Measurements from ENCODE around the gene FGGY.

Gene FGGY

GRCh38 chr1:59315529-59316463 is 18.9 kb downstream of the FGGY start:
- ChIA-PET CTCF (no interaction called here), POLR2A (no interaction called here)
- no peaks in the 10 kb centered on the region for H3K9me3 ChIP-seq (ENCODE audit: control insufficient read depth, insufficient read depth, low read depth, low read length)
- peaks cover 3% of the 10 kb centered on the region; the same call in 1 of the 2 replicates for H3K4me1 ChIP-seq (ENCODE audit: control insufficient read depth, insufficient read depth, low read length)
- H3K36me3 ChIP-seq (ENCODE audit: control insufficient read depth in 2 of 2, insufficient read depth in 1 of 2, low read length in 2 of 2): no peaks in the 10 kb centered on the region
- no peak overlapping the region for H3K4me3 ChIP-seq (ENCODE audit: low read depth, low read length)
- H3K27ac ChIP-seq (ENCODE audit: extremely low read depth, low read depth, low read length): no peak overlapping the region
- TF ChIP-seq, protein P1, sequence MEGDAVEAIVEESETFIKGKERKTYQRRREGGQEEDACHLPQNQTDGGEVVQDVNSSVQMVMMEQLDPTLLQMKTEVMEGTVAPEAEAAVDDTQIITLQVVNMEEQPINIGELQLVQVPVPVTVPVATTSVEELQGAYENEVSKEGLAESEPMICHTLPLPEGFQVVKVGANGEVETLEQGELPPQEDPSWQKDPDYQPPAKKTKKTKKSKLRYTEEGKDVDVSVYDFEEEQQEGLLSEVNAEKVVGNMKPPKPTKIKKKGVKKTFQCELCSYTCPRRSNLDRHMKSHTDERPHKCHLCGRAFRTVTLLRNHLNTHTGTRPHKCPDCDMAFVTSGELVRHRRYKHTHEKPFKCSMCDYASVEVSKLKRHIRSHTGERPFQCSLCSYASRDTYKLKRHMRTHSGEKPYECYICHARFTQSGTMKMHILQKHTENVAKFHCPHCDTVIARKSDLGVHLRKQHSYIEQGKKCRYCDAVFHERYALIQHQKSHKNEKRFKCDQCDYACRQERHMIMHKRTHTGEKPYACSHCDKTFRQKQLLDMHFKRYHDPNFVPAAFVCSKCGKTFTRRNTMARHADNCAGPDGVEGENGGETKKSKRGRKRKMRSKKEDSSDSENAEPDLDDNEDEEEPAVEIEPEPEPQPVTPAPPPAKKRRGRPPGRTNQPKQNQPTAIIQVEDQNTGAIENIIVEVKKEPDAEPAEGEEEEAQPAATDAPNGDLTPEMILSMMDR (tag by site-specific recombination; IDR thresholded peaks at IDR 0.05): no peak
- TF ChIP-seq ZBTB49 (tag by site-specific recombination; IDR thresholded peaks at IDR 0.05; ENCODE audit: low read depth) (no peak), YY1 (tag by site-specific recombination; IDR thresholded peaks at IDR 0.05) (no peak), MZF1 (tag by site-specific recombination; IDR thresholded peaks at IDR 0.05; ENCODE audit: borderline replicate concordance) (no peak), ZNF16 (tag by site-specific recombination; IDR thresholded peaks at IDR 0.05; ENCODE audit: low read depth) (no peak), ZNF341 (tag by site-specific recombination; IDR thresholded peaks at IDR 0.05; ENCODE audit: low read depth) (no peak)

GRCh38 chr1:59316497-59317128 is 19.7 kb downstream of the FGGY start:
- H3K27ac ChIP-seq (ENCODE audit: extremely low read depth, low read depth, low read length): no peak overlapping the region
- POLR2A ChIA-PET: no interaction called here
- H3K36me3 ChIP-seq (ENCODE audit: control insufficient read depth in 2 of 2, insufficient read depth in 1 of 2, low read length in 2 of 2): no peaks in the 10 kb centered on the region
- H3K9me3 ChIP-seq (ENCODE audit: control insufficient read depth, insufficient read depth, low read depth, low read length): no peaks in the 10 kb centered on the region
- CTCF ChIA-PET: interaction anchor here (0.6 kb wide), 1 partner anchor 622 kb away, joined by 3 read pairs; no protein-coding TSS in a partner anchor
- no peak for TF ChIP-seq ZNF148 (tag by site-specific recombination; IDR thresholded peaks at IDR 0.05; ENCODE audit: borderline replicate concordance)
- TF ChIP-seq, protein P2, sequence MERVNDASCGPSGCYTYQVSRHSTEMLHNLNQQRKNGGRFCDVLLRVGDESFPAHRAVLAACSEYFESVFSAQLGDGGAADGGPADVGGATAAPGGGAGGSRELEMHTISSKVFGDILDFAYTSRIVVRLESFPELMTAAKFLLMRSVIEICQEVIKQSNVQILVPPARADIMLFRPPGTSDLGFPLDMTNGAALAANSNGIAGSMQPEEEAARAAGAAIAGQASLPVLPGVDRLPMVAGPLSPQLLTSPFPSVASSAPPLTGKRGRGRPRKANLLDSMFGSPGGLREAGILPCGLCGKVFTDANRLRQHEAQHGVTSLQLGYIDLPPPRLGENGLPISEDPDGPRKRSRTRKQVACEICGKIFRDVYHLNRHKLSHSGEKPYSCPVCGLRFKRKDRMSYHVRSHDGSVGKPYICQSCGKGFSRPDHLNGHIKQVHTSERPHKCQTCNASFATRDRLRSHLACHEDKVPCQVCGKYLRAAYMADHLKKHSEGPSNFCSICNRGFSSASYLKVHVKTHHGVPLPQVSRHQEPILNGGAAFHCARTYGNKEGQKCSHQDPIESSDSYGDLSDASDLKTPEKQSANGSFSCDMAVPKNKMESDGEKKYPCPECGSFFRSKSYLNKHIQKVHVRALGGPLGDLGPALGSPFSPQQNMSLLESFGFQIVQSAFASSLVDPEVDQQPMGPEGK (tag by site-specific recombination; IDR thresholded peaks at IDR 0.05): no peak
- TF ChIP-seq, protein P3, sequence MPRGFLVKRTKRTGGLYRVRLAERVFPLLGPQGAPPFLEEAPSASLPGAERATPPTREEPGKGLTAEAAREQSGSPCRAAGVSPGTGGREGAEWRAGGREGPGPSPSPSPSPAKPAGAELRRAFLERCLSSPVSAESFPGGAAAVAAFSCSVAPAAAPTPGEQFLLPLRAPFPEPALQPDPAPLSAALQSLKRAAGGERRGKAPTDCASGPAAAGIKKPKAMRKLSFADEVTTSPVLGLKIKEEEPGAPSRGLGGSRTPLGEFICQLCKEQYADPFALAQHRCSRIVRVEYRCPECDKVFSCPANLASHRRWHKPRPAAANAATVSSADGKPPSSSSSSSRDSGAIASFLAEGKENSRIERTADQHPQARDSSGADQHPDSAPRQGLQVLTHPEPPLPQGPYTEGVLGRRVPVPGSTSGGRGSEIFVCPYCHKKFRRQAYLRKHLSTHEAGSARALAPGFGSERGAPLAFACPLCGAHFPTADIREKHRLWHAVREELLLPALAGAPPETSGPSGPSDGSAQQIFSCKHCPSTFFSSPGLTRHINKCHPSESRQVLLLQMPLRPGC (tag by site-specific recombination; IDR thresholded peaks at IDR 0.05): no peak
- TF ChIP-seq ZFP37 (tag by site-specific recombination; IDR thresholded peaks at IDR 0.05): no peak
- no peak for TF ChIP-seq ZNF544 (tag by site-specific recombination; IDR thresholded peaks at IDR 0.05)
- no peak for TF ChIP-seq ZNF157 (tag by site-specific recombination; IDR thresholded peaks at IDR 0.05)
- no peak for TF ChIP-seq ZNF791 (tag by site-specific recombination; IDR thresholded peaks at IDR 0.05)
- no peak for TF ChIP-seq ZFP3 (tag by site-specific recombination; IDR thresholded peaks at IDR 0.05; ENCODE audit: low read depth)
- no peak for TF ChIP-seq RBAK (tag by site-specific recombination; IDR thresholded peaks at IDR 0.05)
- H3K4me1 ChIP-seq (ENCODE audit: control insufficient read depth, insufficient read depth, low read length): peaks cover 3% of the 10 kb centered on the region; the same call in 1 of the 2 replicates
- no peak overlapping the region for H3K4me3 ChIP-seq (ENCODE audit: low read depth, low read length)

All from HEK293 (cell line).